ENCODE data around the gene THAP6.

Gene THAP6

GRCh38 chr4:75490155-75490554 is 24.1 kb upstream of the THAP6 start:
- TF ChIP-seq ZNF148 (tag by site-specific recombination; IDR thresholded peaks at IDR 0.05; ENCODE audit: borderline replicate concordance) (no peak), ZNF654 (tag by site-specific recombination; IDR thresholded peaks at IDR 0.05; ENCODE audit: low read depth) (peak; percentile 25; the same call in 1 of the 2 replicates), WT1 (tag by site-specific recombination; IDR thresholded peaks at IDR 0.05) (no peak)
- POLR2A ChIA-PET: interaction anchor here (1.1 kb wide), 1 partner anchor 24 kb away, joined by 3 read pairs; the partner anchor contains the start of genes RCHY1 and THAP6
- Histone ChIP-seq H3K4me1 (ENCODE audit: control insufficient read depth, insufficient read depth, low read length) (no peaks in the 10 kb centered on the region), H3K36me3 (ENCODE audit: control insufficient read depth in 2 of 2, insufficient read depth in 1 of 2, low read length in 2 of 2) (peaks cover 3 to 42% of the 10 kb centered on the region in 2 experiments; a peak in 1 of 3 replicates), H3K4me3 (ENCODE audit: low read depth, low read length) (no peak overlapping the region), H3K9me3 (ENCODE audit: control insufficient read depth, insufficient read depth, low read depth, low read length) (no peaks in the 10 kb centered on the region), H3K27ac (ENCODE audit: extremely low read depth, low read depth, low read length) (no peak overlapping the region)
- CTCF ChIA-PET: interaction anchor here (0.5 to 1.6 kb wide), 9 partner anchors 10 to 1169 kb away, joined by 3 to 4 read pairs (median 3); no protein-coding TSS in a partner anchor

- Histone ChIP-seq H3K4me3 (ENCODE audit: low read depth, low read length) (no peak overlapping the region), H3K4me1 (ENCODE audit: control insufficient read depth, insufficient read depth, low read length) (no peaks in the 10 kb centered on the region), H3K36me3 (ENCODE audit: control insufficient read depth in 2 of 2, insufficient read depth in 1 of 2, low read length in 2 of 2) (peaks cover 0 to 34% of the 10 kb centered on the region in 2 experiments; a peak in 1 of 3 replicates), H3K9me3 (ENCODE audit: control insufficient read depth, insufficient read depth, low read depth, low read length) (no peaks in the 10 kb centered on the region), H3K27ac (ENCODE audit: extremely low read depth, low read depth, low read length) (no peak overlapping the region)
- ChIA-PET CTCF (interaction anchor here (0.7 kb wide), 1 partner anchor 574 kb away, joined by 3 read pairs; no protein-coding TSS in a partner anchor), POLR2A (no interaction called here)
- peak; percentile 86 for TF ChIP-seq BCL6B (tag by site-specific recombination; IDR thresholded peaks at IDR 0.05)
- TF ChIP-seq ZNF571 (tag by site-specific recombination; IDR thresholded peaks at IDR 0.05): no peak
- no peak for TF ChIP-seq KLF16 (tag by site-specific recombination; IDR thresholded peaks at IDR 0.05)
- TF ChIP-seq ZSCAN4 (tag by site-specific recombination; IDR thresholded peaks at IDR 0.05): no peak
- no peak for TF ChIP-seq ZNF366 (tag by site-specific recombination; conservative IDR thresholded peaks at IDR 0.05)
- TF ChIP-seq REST (tag by site-specific recombination; IDR thresholded peaks at IDR 0.05): no peak
- TF ChIP-seq ZBTB21 (tag by site-specific recombination; IDR thresholded peaks at IDR 0.05): no peak
Measured at GRCh38 chr4:75494563-75494962, 19.7 kb upstream of the THAP6 start.

- H3K9me3 ChIP-seq (ENCODE audit: control insufficient read depth, insufficient read depth, low read depth, low read length): no peaks in the 10 kb centered on the region
- no peak overlapping the region for H3K27ac ChIP-seq (ENCODE audit: extremely low read depth, low read depth, low read length)
- CTCF ChIA-PET: no interaction called here
- H3K36me3 ChIP-seq (ENCODE audit: control insufficient read depth in 2 of 2, insufficient read depth in 1 of 2, low read length in 2 of 2): peaks cover 4 to 37% of the 10 kb centered on the region in 2 experiments; a peak in 2 of 3 replicates
- no peak overlapping the region for H3K4me3 ChIP-seq (ENCODE audit: low read depth, low read length)
- H3K4me1 ChIP-seq (ENCODE audit: control insufficient read depth, insufficient read depth, low read length): no peaks in the 10 kb centered on the region
- POLR2A ChIA-PET: no interaction called here
- TF ChIP-seq ZNF544 (tag by site-specific recombination; IDR thresholded peaks at IDR 0.05) (no peak), ZNF624 (tag by site-specific recombination; IDR thresholded peaks at IDR 0.05) (no peak), ZNF146 (tag by site-specific recombination; IDR thresholded peaks at IDR 0.05) (no peak), ZSCAN18 (tag by site-specific recombination; IDR thresholded peaks at IDR 0.05) (no peak), ZNF16 (tag by site-specific recombination; IDR thresholded peaks at IDR 0.05; ENCODE audit: low read depth) (no peak), REPIN1 (tag by site-specific recombination; IDR thresholded peaks at IDR 0.05; ENCODE audit: low read depth) (no peak), MYNN (tag by site-specific recombination; IDR thresholded peaks at IDR 0.05; ENCODE audit: borderline replicate concordance) (no peak), ZNF138 (tag by site-specific recombination; IDR thresholded peaks at IDR 0.05; ENCODE audit: borderline replicate concordance) (no peak), ZNF660 (tag by site-specific recombination; IDR thresholded peaks at IDR 0.05) (no peak), ZNF132 (tag by site-specific recombination; IDR thresholded peaks at IDR 0.05; ENCODE audit: borderline replicate concordance) (no peak), ZNF701 (tag by site-specific recombination; IDR thresholded peaks at IDR 0.05) (no peak), ZNF211 (tag by site-specific recombination; IDR thresholded peaks at IDR 0.05; ENCODE audit: low read depth) (no peak)
Measured at GRCh38 chr4:75495476-75495875, 18.8 kb upstream of the THAP6 start.

Measured in HEK293 (cell line).